GM12892 (cell line): ENCODE measurements around the gene KPNB1.
A peak's percentile ranks its signal among the peaks of the same experiment; 100 is the strongest.

Source experiments
- DNase-seq: peaks from one replicate; pipeline ENCODE4 v3.0.0; 2011; ENCODE audit not compliant: insufficient read length
- FAIRE-seq: peaks from 2 replicates; lab custom pipeline; 2011; peaks lifted over from hg19 to GRCh38; lab: Jason Lieb, UNC
- POLR2A ChIP-seq: IDR thresholded peaks from 2 replicates; pipeline ENCODE4 v1.6.1; 2011; ENCODE audit warnings: low read depth, low read length, control low read depth
- POLR2AphosphoS5 ChIP-seq: IDR thresholded peaks from 2 replicates; pipeline ENCODE4 v1.6.1; 2011; ENCODE audit warnings: low read depth, low read length, control low read depth
- TAF1 ChIP-seq: IDR thresholded peaks from 2 replicates; pipeline ENCODE4 v1.6.1; 2011; ENCODE audit warnings: low read depth, mild to moderate bottlenecking, control low read depth, low read length, borderline replicate concordance

The KPNB1 gene

DNA sequence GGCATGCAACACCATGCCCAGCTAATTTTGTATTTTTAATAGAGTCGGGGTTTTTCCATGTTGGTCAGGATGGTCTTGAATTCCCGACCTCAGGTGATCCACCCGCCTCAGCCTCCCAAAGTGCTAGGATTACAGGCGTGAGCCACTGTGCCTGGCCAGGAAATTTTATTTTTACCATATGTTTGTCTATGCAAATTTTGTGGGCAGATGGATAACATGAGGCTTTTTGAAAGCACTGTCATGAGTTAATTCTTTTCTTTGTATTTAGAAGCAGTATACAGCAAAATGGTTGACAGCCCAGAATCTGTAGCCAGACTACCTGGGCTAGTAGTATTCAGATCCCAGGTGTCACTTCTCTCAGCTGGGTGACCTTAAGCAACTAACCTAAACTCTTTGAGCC, 8.5 kb upstream of the KPNB1 start:
- FAIRE-seq (no peak), DNase-seq (no peak)
- TF ChIP-seq TAF1 (no peak), POLR2A (no peak), POLR2AphosphoS5 (no peak)

DNA sequence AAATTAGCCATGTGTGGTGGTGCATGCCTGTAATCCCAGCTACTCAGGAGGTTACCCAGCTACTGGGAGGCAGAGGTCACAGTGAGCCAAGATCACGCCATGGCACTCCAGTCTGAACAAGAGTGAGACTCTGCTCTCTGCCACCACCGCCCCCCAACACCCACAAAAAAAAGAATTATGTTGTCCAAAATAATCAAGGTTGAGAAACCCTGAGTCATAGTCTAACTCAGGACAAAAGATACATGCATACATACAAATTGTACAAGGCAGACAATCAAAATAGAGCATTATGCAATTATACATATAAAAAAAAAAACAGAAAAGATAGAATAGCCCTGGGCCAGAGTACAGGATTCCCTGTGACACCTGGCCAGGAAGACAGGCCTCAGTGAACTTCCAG, 6.6 kb upstream of the KPNB1 start:
- TF ChIP-seq POLR2A, result no peak
- no peak for TF ChIP-seq TAF1
- no peak for TF ChIP-seq POLR2AphosphoS5
- DNase-seq (no peak), FAIRE-seq (no peak)

DNA sequence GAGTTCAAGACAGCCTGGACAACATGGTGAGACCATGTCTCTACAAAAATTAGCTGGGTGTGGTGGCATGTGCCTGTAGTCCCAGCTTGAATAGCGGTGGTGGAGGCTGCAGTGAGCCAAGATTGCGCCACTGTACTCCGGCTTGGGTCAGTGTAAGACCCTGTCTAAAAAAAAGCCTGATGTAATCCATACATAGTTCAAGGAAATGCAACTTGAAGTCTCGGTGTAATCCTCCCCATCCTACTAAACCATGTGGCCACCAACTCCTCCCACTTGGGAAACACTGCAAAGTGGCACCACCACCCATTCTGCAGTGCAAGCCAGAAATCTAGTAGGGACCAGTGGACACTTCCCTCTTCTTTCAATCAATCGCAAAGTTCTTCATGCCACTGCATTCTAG, 5.4 kb upstream of the KPNB1 start:
- DNase-seq (no peak), FAIRE-seq (no peak)

DNA sequence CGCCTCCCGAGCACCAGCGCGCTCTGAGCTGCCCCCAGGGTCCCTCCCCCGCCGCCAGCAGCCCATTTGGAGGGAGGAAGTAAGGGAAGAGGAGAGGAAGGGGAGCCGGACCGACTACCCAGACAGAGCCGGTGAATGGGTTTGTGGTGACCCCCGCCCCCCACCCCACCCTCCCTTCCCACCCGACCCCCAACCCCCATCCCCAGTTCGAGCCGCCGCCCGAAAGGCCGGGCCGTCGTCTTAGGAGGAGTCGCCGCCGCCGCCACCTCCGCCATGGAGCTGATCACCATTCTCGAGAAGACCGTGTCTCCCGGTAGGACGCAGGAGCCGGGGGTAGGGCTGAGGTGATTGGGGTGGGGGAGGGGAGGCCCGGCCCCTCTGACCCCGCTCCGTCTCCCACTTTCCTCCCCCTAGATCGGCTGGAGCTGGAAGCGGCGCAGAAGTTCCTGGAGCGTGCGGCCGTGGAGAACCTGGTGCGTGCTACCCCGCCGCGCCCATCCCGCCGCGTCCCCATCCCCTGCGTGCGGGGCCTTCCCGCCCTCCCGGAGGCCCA, 329 bp downstream of the KPNB1 start:
- FAIRE-seq (no peak), DNase-seq (peak; percentile 35)
- TF ChIP-seq TAF1 (no peak; the same call in 1 of the 2 replicates), POLR2AphosphoS5 (no peak; the same call in none of the 2 replicates), POLR2A (peak; percentile 65; the same call in 1 of the 2 replicates)

More for the DNA sequence above, 5.4 kb upstream of the KPNB1 start:
- no peak for TF ChIP-seq POLR2AphosphoS5
- no peak for TF ChIP-seq POLR2A
- no peak for TF ChIP-seq TAF1

DNA sequence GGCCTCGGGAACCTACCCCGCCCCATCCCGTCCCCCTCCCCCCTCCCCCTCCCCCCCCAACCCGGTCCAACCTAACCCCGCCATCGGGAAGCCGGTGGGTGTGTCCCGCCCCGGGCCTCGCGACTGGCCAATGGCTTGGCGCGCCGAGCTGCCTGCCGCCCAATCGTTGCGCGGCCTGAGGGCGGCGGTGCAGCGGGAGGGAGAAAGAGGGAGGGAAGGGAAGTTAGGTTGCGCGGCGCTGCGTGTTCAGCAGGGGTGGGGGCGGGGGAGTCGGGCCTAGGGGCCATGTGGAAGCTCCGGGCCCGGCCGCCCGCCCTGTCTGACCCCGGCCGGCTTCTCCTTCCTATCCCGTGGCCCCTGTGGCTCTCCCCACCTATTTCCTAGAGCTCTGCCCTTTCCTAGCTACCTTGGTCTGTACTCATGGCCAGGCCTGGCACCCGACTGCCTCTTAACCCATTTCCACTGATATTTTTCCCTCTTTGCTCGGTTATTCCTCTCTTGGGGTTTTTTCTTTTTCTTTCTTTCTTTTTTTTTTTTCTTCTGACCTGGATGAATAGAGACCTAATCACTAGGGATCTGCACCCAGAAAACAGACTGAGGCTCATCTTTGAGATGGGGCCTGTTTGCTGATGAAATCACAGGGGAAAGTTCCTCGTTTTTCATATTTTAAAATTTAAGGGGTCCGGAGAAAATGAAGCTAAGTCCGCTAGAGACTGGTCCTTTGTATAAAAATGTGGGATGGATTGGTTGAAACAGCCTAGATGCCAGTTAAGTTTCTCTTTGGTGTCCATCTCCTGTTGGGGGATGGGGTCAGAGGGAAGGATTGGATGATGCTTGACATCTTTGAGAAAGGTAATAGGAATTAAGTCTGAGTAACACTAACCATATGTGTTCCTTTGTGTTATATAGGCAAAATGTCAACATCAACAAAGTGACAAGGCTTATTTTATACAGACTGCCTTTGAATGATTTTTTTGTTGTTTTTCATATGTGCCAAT, 1.1 kb downstream of the KPNB1 start:
- TF ChIP-seq POLR2AphosphoS5 (no peak), POLR2A (no peak), TAF1 (no peak)
- FAIRE-seq (peak; percentile 92), DNase-seq (peak; percentile 85)

DNA sequence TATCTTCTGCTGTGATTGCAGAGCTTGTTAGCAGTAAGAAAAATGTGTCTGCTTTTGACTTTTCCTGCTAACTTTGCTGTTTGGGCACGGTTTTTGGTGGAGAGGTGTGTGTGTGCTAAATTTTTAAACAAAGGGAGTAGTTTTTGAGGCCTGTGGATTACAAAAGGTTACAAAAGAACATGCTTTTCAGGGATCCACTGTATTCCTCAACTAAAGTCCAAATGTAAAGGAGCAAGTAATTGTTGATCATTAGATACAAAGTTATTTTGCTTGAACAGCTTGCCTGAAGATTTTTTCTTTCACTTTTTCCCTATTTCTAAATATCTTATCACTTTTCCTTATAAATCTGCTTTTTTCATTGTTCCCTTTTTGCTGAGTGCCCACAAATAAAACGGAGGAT, 2.0 kb downstream of the KPNB1 start:
- DNase-seq (no peak), FAIRE-seq (no peak)
- TF ChIP-seq TAF1 (no peak), POLR2AphosphoS5 (peak; percentile 43; the same call in 1 of the 2 replicates), POLR2A (no peak)

DNA sequence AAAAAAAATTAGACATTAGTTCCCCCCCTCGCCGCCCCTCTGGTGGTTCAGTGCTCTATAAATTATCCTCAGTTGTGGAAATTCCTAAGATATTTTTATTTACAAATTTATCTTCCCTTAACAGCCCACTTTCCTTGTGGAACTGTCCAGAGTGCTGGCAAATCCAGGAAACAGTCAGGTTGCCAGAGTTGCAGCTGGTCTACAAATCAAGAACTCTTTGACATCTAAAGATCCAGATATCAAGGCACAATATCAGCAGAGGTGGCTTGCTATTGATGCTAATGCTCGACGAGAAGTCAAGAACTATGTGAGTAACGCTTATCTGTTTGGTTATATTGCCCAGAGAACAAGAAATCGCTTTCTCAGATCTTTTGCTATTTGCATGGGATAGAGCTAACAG, 2.9 kb downstream of the KPNB1 start:
- FAIRE-seq (no peak), DNase-seq (no peak)
- TF ChIP-seq POLR2A (no peak), POLR2AphosphoS5 (no peak), TAF1 (no peak)

DNA sequence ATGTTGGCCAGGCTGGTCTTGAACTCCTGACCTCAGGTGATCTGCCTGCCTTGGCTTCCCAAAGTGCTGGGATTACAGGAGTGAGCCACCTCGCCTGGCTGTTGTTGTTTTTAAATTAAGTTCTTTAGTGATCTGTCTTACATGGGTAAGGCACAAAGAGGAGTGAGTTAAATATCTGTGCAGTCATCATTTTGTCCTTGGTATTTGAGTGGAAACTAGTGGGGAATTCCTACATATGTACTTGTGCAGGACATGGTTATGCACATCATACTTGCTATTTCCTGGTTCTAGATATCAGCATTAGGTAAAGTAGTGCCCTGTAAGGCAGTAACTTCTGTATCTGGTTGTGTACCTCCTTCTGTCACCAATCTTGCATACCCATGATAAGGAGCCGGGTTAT, 3.7 kb downstream of the KPNB1 start:
- FAIRE-seq, result no peak
- TF ChIP-seq TAF1 (no peak), POLR2AphosphoS5 (no peak), POLR2A (no peak)
- no peak for DNase-seq

DNA sequence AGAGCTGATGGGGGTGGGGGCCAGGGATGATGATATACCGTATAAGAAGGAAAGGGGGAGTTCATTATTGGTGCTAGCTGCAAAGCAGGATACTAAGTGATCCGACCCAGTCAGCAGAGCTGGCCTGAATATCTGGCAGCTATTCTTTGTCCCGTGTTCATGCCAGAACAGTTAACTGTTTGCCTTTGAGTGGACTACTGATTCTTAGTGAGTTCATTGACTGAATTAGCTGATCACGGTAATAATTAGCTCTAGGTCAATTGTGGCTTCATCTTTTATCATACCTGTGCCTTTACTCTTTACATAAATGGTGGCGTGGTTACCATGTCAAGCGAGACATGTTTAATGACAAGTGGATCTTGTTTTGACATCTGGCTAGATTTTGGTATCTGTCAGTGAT, 5.3 kb downstream of the KPNB1 start:
- FAIRE-seq, result no peak
- TF ChIP-seq POLR2A (no peak; the same call in 1 of the 2 replicates), POLR2AphosphoS5 (no peak), TAF1 (no peak)
- no peak for DNase-seq

DNA sequence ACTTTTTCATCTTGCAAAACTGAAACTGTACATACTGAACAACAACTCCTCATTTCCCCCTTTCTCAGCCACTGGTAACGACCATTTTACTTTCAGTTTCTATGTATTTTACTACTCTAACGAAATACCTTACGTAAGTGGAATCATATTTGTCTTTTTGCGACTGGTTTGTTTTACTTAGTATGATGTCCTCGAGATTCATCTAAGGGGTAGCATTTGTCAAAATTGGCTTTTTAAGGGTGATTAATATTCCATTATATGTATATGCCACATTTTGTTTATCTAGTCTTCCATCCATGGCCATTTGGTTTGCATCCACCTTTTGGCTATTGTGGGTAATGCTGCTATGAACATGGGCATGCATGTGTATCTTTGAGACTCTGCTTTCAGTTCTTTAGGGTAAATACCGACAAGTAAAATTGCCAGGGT, 10.4 kb downstream of the KPNB1 start:
- DNase-seq (no peak), FAIRE-seq (peak; percentile 38)
- TF ChIP-seq POLR2A, result peak; percentile 29; the same call in 1 of the 2 replicates
- no peak for TF ChIP-seq TAF1

DNA sequence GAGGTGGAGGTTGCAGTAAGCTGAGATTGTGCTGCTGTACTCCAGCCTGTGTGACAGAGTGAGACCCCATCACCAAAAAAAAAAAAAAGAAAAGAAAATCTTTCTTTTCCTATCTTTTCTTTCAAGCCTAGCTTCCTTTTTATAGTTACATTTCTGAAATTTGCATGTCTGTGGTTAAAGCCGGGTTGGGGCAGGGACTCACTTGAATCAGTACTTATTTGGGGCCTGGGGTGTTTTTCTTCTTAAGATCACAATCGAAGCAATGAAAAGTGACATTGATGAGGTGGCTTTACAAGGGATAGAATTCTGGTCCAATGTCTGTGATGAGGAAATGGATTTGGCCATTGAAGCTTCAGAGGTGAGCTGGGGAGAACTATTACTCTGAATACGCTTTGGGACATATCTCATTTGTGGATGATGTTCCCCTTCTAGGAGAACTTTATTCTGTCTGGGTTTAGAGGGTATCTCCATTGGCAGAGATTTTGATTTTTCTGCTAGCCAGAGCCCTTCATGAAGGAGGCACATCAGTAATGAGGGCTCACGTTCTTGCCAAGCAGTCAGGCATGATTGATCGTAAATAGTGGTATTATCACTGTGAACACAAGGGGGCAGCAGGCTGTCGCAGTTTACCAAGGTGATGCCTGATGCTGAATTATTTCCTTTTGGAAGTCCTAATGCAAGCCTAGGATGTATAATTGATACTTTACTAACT, 14.3 kb downstream of the KPNB1 start:
- peak; percentile 68 for TF ChIP-seq POLR2AphosphoS5
- no peak for TF ChIP-seq TAF1
- TF ChIP-seq POLR2A, result no peak
- FAIRE-seq, result peak; percentile 27
- DNase-seq, result no peak
